NB4 (cell line): ENCODE data around the gene TEX19.

Experiments used
- DNase-seq: peaks from one replicate; pipeline ENCODE4 v3.0.0; 2010; ENCODE audit warnings: low read depth
- H3K4me3 ChIP-seq: one replicate; pipeline ENCODE4 v1.5.1; 2011; ENCODE audit warnings: mild to moderate bottlenecking, low read depth, low read length, moderate library complexity
- MYC ChIP-seq: IDR thresholded peaks from 2 replicates; pipeline ENCODE4 v1.6.1; 2011; ENCODE audit warnings: low read depth, low read length
- POLR2A ChIP-seq: IDR thresholded peaks from 2 replicates; pipeline ENCODE4 v1.6.1; 2011; ENCODE audit warnings: mild to moderate bottlenecking; ENCODE audit not compliant: insufficient read length; ENCODE audit errors: extremely low read depth
- TF ChIP-seq, protein P1 (sequence below): IDR thresholded peaks from one replicate; pipeline ENCODE4 v1.5.1; 2012; ENCODE audit warnings: low read depth, low read length
- TF ChIP-seq, protein P2 (sequence below): IDR thresholded peaks from 2 replicates; pipeline ENCODE4 v1.6.1; 2011; ENCODE audit warnings: low read depth, low read length

TEX19 gene

GRCh38 chr17:82348866-82349265 lies 10.2 kb upstream of the TEX19 start:
- no peak overlapping the region for H3K4me3 ChIP-seq
- TF ChIP-seq POLR2A (no peak), MYC (no peak)
- TF ChIP-seq, protein P1, sequence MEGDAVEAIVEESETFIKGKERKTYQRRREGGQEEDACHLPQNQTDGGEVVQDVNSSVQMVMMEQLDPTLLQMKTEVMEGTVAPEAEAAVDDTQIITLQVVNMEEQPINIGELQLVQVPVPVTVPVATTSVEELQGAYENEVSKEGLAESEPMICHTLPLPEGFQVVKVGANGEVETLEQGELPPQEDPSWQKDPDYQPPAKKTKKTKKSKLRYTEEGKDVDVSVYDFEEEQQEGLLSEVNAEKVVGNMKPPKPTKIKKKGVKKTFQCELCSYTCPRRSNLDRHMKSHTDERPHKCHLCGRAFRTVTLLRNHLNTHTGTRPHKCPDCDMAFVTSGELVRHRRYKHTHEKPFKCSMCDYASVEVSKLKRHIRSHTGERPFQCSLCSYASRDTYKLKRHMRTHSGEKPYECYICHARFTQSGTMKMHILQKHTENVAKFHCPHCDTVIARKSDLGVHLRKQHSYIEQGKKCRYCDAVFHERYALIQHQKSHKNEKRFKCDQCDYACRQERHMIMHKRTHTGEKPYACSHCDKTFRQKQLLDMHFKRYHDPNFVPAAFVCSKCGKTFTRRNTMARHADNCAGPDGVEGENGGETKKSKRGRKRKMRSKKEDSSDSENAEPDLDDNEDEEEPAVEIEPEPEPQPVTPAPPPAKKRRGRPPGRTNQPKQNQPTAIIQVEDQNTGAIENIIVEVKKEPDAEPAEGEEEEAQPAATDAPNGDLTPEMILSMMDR, result no peak
- TF ChIP-seq, protein P2, sequence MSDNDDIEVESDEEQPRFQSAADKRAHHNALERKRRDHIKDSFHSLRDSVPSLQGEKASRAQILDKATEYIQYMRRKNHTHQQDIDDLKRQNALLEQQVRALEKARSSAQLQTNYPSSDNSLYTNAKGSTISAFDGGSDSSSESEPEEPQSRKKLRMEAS, result no peak
- no peak for DNase-seq

DNA sequence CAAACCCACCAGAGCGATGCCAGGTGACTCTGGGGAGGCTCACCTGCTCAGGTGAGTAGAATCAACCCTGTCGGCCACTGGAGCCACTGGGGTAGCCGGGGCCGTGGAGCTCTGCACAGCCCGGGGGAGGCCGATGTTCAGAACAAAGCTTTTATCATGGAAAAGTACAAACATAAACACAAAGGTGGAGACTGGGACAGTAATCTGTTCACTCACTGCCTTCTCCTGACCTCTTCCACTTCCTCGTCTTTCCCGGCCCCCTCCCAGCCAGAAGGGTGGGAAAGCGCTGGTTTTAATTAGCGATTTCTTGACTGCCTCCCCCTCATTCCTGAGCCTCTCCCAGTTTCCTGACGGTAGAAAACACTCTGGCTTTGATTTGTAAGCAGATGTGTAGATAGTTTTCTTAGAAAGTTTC lies 9.8 kb upstream of the TEX19 start:
- no peak for DNase-seq
- TF ChIP-seq, protein P2, result no peak
- TF ChIP-seq MYC, result no peak
- TF ChIP-seq, protein P1, result no peak
- TF ChIP-seq POLR2A, result no peak
- H3K4me3 ChIP-seq, result no peak overlapping the region

DNA sequence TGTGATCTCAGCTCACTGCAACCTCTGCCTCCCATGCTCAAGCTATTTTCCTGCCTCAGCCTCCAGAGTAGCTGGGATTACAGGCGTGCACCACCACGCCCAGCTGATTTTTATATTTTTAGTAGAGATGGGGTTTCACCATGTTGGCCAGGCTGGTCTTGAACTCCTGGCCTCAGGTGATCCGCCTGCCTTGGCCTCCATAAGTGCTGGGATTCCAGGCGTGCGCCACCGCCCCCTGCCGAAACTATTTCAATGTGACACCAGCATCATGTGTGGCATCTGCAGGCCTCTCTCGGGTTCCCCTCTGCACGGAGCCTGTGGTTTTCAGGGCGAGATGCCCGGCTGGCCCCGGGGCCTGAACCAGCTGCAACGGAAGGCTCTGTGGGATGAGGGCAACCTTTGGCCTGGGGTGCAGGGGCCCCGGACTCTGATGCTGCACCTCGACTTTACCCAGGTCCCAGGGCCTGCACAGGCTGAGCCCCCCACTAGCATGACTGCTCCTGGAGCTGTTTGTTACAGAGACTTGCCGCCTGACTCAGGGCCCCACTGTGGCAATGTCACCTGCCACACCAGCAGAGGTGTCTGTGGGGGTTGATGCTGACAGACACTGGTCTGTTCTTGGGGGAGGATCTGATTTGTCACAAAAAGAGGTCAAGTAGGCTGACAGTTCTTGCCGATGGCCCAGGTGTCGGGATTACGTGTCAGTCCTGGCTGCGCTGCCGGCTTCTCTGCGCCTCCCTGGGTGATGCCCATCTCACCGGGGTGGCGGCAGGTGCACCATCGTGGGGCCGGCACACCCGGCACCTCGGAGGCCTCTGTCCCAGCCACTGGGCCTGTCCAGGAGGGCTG lies 8.6 kb upstream of the TEX19 start:
- DNase-seq, result peak; percentile 31
- no peak overlapping the region for H3K4me3 ChIP-seq
- TF ChIP-seq, protein P2, result no peak
- TF ChIP-seq MYC (no peak), POLR2A (no peak)
- TF ChIP-seq, protein P1, result no peak

- no peak overlapping the region for H3K4me3 ChIP-seq
- TF ChIP-seq MYC (no peak), POLR2A (no peak)
- TF ChIP-seq, protein P1, result no peak
- TF ChIP-seq, protein P2, result no peak
- no peak for DNase-seq
Observed at GRCh38 chr17:82351254-82351712, 7.8 kb upstream of the TEX19 start.

- no peak overlapping the region for H3K4me3 ChIP-seq
- DNase-seq, result peak; percentile 90
- TF ChIP-seq MYC (peak; percentile 34; the same call in 1 of the 2 replicates), POLR2A (no peak)
- TF ChIP-seq, protein P2, result peak; percentile 53; the same call in 1 of the 2 replicates
- TF ChIP-seq, protein P1, result peak; percentile 83
Observed at GRCh38 chr17:82351713-82352488, 7.1 kb upstream of the TEX19 start.
